HEK293 (cell line): ENCODE measurements around the gene FLOT2.

Experiments used
- CTCF ChIA-PET: fragments of 350-600 bp; formaldehyde crosslinking; extraction: SDS; loops from one replicate; lab custom pipeline; 2021; ENCODE audit warnings: antibody characterized with exemption; lab: Yijun Ruan, JAX
- POLR2A ChIA-PET: fragments of 300-600 bp; formaldehyde crosslinking; extraction: SDS; loops from one replicate; lab custom pipeline; 2020; ENCODE audit warnings: antibody characterized with exemption, inconsistent platforms; lab: Yijun Ruan, JAX
- H3K27ac ChIP-seq: fragments of 200-500 bp; sonication (Bioruptor generic); 2 replicates; pipeline ENCODE4 v1.5.1; 2014; ENCODE audit warnings: low read depth, low read length, control low read depth, inconsistent platforms; ENCODE audit errors: extremely low read depth
- H3K36me3 ChIP-seq, 2 experiments: fragments of 200-500 bp in 1 of 2; sonication (Bioruptor generic) in 1 of 2; 1 replicate in 1 of 2; 2 replicates in 1 of 2; pipeline ENCODE4 v1.5.1; 2014 to 2017; ENCODE audit warnings: inconsistent platforms in 2 of 2, low read length in 2 of 2; ENCODE audit not compliant: control insufficient read depth in 2 of 2, insufficient read depth in 1 of 2
- H3K4me1 ChIP-seq: fragments of 200-500 bp; sonication (Bioruptor generic); 2 replicates; pipeline ENCODE4 v1.5.1; 2014; ENCODE audit warnings: mild to moderate bottlenecking, low read length, inconsistent platforms; ENCODE audit not compliant: control insufficient read depth, insufficient read depth
- H3K4me3 ChIP-seq: 2 replicates; pipeline ENCODE4 v1.5.1; 2011; ENCODE audit warnings: low read depth, mild to moderate bottlenecking, control low read depth, low read length, moderate library complexity
- H3K9me3 ChIP-seq: fragments of 200-500 bp; sonication (Bioruptor generic); 2 replicates; pipeline ENCODE4 v1.5.1; 2014; ENCODE audit warnings: low read depth, low read length, inconsistent platforms; ENCODE audit not compliant: control insufficient read depth, insufficient read depth
- KLF7 ChIP-seq: fragments of 450-650 bp; formaldehyde crosslinking; IDR thresholded peaks from 2 replicates; pipeline ENCODE4 v1.5.1; 2016; ENCODE audit warnings: missing biosample characterization, missing genetic modification characterization, borderline replicate concordance
- OSR2 ChIP-seq: fragments of 450-650 bp; formaldehyde crosslinking; IDR thresholded peaks from 2 replicates; pipeline ENCODE4 v1.5.1; 2016; ENCODE audit warnings: missing biosample characterization, missing genetic modification characterization
- SCRT1 ChIP-seq: fragments of 450-650 bp; formaldehyde crosslinking; IDR thresholded peaks from 2 replicates; pipeline ENCODE4 v1.5.1; 2016; ENCODE audit warnings: missing biosample characterization, missing genetic modification characterization, borderline replicate concordance
- ZIC2 ChIP-seq: fragments of 450-650 bp; formaldehyde crosslinking; IDR thresholded peaks from 2 replicates; pipeline ENCODE4 v1.5.1; 2016; ENCODE audit warnings: missing biosample characterization, missing genetic modification characterization
- ZNF155 ChIP-seq: fragments of 450-650 bp; formaldehyde crosslinking; IDR thresholded peaks from 2 replicates; pipeline ENCODE4 v1.5.1; 2016; ENCODE audit warnings: missing biosample characterization, missing genetic modification characterization
- ZNF184 ChIP-seq: fragments of 450-650 bp; IDR thresholded peaks from 2 replicates; pipeline ENCODE4 v1.5.1; 2018; ENCODE audit warnings: missing biosample characterization, mild to moderate bottlenecking, missing genetic modification characterization
- ZNF561 ChIP-seq: fragments of 450-650 bp; IDR thresholded peaks from 2 replicates; pipeline ENCODE4 v1.5.1; 2018; ENCODE audit warnings: missing biosample characterization, missing genetic modification characterization, borderline replicate concordance
- ZNF626 ChIP-seq: fragments of 450-650 bp; sonication (Bioruptor Pico); formaldehyde crosslinking; IDR thresholded peaks from 2 replicates; pipeline ENCODE4 v1.5.1; 2018; ENCODE audit warnings: missing biosample characterization, missing genetic modification characterization, inconsistent platforms
- ZNF837 ChIP-seq: fragments of 450-650 bp; formaldehyde crosslinking; IDR thresholded peaks from 2 replicates; pipeline ENCODE4 v1.5.1; 2016; ENCODE audit warnings: missing biosample characterization, missing genetic modification characterization
- TF ChIP-seq, protein P1 (sequence below): fragments of 450-650 bp; formaldehyde crosslinking; IDR thresholded peaks from 2 replicates; pipeline ENCODE4 v1.5.1; 2016; ENCODE audit warnings: missing biosample characterization, missing genetic modification characterization
- TF ChIP-seq, protein P2 (sequence below): fragments of 450-650 bp; formaldehyde crosslinking; IDR thresholded peaks from 2 replicates; pipeline ENCODE4 v1.5.1; 2017; ENCODE audit warnings: missing biosample characterization, missing genetic modification characterization

Gene FLOT2

DNA sequence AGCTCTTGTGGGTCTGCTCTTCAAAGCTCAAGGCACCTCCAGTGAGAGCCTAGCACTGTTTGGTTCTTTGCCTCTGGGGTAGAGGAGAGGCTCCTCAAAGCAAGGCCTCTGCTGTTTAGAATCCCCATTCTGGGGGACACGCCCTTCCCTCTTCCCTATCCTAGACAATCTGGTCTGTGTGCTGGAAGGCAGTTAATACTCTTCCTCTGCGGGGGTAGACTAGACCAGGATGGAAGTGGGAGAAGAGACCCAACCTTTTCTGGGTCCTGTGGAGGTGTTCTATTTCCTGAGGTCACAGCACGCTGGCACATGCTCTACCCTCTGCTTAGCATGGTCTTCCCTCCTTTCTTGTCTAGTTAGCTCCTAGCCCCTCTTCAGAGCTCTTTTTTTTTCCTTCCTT, 35.0 kb downstream of the FLOT2 start:
- Histone ChIP-seq H3K9me3 (no peaks in the 10 kb centered on the region), H3K4me1 (no peaks in the 10 kb centered on the region), H3K27ac (no peak overlapping the region), H3K4me3 (no peak overlapping the region), H3K36me3 (peaks cover 19 to 34% of the 10 kb centered on the region in 2 experiments)
- ChIA-PET POLR2A (interaction anchor here (0.6 to 2.0 kb wide), 2 partner anchors 9 to 14 kb away, joined by 5 read pairs; no protein-coding TSS in a partner anchor), CTCF (interaction anchor here (1.3 to 2.1 kb wide), 5 partner anchors 11 to 99 kb away, joined by 4 to 12 read pairs (median 6); no protein-coding TSS in a partner anchor)
- TF ChIP-seq ZNF184 (tag by site-specific recombination) (no peak), OSR2 (tag by site-specific recombination) (no peak), ZNF155 (tag by site-specific recombination) (no peak), ZNF561 (no peak), ZNF626 (no peak), SCRT1 (tag by site-specific recombination) (no peak)
- TF ChIP-seq, protein P1, sequence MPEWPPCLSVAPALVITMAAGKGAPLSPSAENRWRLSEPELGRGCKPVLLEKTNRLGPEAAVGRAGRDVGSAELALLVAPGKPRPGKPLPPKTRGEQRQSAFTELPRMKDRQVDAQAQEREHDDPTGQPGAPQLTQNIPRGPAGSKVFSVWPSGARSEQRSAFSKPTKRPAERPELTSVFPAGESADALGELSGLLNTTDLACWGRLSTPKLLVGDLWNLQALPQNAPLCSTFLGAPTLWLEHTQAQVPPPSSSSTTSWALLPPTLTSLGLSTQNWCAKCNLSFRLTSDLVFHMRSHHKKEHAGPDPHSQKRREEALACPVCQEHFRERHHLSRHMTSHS (tag by site-specific recombination): no peak

DNA sequence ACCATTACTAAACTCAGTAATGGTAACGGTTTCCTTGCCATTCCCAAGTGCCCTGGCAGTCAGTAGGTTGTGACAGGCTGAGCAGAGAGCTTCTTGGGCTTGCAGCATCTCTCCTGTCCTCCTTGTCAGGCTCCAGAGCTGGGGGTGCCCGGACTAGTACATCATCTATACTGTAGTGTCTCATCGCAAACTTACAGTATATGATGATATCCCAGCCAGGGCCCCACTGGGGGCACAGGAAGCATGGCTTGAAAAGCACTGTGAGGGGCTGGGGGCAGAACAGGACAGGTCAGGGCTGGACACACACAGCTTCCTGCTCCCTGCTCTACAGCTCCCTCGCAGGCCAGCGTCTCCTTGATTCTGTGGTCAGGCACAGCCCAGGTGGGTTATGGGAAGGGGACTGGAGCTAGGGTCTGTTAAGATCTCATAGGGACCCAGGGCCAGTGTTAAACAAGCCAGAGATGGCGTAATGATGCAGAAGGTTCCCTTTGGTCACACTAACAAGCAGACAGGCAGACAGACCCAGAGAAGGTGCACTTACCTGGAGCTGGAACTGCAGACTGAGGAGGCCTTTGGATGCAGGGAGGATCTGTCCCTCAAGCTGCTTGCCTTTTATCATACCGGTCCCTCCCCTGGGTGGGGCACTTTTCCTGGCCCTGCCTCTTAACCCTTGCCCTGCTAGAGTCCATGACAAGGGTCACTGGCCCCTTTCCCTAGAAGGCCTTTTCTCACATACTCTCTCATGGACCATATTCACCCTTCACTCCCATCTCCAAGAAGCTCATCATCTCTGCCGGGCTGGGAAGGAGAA, 35.9 kb downstream of the FLOT2 start:
- no peaks in the 10 kb centered on the region for H3K9me3 ChIP-seq
- H3K36me3 ChIP-seq: peaks cover 21 to 43% of the 10 kb centered on the region in 2 experiments
- no peaks in the 10 kb centered on the region for H3K4me1 ChIP-seq
- no peak overlapping the region for H3K4me3 ChIP-seq
- CTCF ChIA-PET: interaction anchor here (0.7 to 2.1 kb wide), 9 partner anchors 10 to 255 kb away, joined by 3 to 12 read pairs (median 4); no protein-coding TSS in a partner anchor
- no peak for TF ChIP-seq ZIC2 (tag by site-specific recombination)
- TF ChIP-seq, protein P1 (tag by site-specific recombination): no peak
- no peak overlapping the region for H3K27ac ChIP-seq
- POLR2A ChIA-PET: interaction anchor here (0.5 to 2.0 kb wide), 7 partner anchors 10 to 136 kb away, joined by 3 to 11 read pairs (median 4); partner anchors contain the start of gene FAM222B

DNA sequence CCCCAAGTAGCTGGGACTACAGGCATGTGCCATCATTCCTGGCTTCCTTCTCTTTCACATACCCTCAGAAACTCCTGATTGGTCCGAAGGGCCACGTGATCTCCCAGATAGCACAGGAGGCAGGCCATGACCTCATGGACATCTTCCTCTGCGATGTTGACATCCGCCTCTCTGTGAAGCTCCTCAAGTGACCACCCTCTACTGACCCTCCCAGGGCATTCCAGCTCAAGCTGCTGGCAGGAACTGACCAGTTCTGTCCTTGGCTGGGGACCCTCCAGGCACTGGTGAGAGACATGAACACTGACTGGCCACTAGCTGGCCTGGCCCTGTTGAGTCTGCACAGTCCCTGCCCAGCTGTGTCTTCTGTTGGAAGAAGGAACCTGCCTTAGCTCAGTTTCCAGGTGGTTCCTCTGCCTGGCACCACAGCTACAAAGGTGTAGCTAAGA, 37.1 kb downstream of the FLOT2 start:
- CTCF ChIA-PET: interaction anchor here (1.0 to 1.3 kb wide), 2 partner anchors 11 to 18 kb away, joined by 3 to 7 read pairs; no protein-coding TSS in a partner anchor
- TF ChIP-seq, protein P2, sequence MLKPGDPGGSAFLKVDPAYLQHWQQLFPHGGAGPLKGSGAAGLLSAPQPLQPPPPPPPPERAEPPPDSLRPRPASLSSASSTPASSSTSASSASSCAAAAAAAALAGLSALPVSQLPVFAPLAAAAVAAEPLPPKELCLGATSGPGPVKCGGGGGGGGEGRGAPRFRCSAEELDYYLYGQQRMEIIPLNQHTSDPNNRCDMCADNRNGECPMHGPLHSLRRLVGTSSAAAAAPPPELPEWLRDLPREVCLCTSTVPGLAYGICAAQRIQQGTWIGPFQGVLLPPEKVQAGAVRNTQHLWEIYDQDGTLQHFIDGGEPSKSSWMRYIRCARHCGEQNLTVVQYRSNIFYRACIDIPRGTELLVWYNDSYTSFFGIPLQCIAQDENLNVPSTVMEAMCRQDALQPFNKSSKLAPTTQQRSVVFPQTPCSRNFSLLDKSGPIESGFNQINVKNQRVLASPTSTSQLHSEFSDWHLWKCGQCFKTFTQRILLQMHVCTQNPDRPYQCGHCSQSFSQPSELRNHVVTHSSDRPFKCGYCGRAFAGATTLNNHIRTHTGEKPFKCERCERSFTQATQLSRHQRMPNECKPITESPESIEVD (tag by site-specific recombination): no peak
- no peak for TF ChIP-seq ZNF837 (tag by site-specific recombination)
- TF ChIP-seq KLF7: no peak
- Histone ChIP-seq H3K4me1 (peaks cover 4% of the 10 kb centered on the region; the same call in 1 of the 2 replicates), H3K4me3 (no peak overlapping the region), H3K9me3 (no peaks in the 10 kb centered on the region), H3K36me3 (peaks cover 21 to 49% of the 10 kb centered on the region in 2 experiments), H3K27ac (no peak overlapping the region)
- POLR2A ChIA-PET: interaction anchor here (0.8 to 1.8 kb wide), 2 partner anchors 18 to 37 kb away, joined by 3 to 11 read pairs; partner anchors contain the start of genes FAM222B and FLOT2
